A172 (cell line): ENCODE data around the gene CAMTA1. TPM values are rescaled to one million over a fixed set of nuclear protein-coding genes. Genes with fewer than 3 reads are reported as not detected.

ENCODE experiments used
- DNase-seq: peaks from one replicate; pipeline ENCODE4 v3.0.0-alpha.2; 2015; ENCODE audit warnings: low spot score
- total RNA-seq: library from RNA; depleted of rRNA; stranded (reverse); fragments of >200 nt; shearing (Covaris generic); gene quantifications from 2 replicates; pipeline ENCODE4 v1.2.3, GENCODE V29; 2014

CAMTA1 gene
- total RNA-seq, 1 experiment from 2014 or later = 97.5 TPM

- no peak for DNase-seq
Observed at GRCh38 chr1:7076117-7076516, 290.9 kb downstream of the CAMTA1 start.

DNA sequence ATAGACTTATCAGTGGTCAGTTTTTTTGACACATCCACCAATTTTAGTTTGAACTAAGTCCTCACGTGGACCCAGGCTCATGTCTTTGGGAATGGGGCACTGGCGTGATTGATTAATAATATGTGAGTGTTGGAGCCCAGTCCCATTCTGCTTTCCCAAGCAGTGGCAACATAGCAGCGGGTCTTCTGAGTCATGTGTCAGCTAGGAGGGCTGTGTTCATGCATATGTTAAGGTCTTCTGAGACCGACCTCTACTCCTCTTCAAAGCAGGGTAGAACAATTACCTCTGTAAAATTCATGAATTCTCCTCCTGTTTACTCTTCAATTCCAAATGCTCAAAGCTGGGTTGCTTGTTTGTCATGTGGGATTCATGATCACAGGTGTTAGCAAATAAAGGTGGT lies 291.3 kb downstream of the CAMTA1 start:
- DNase-seq = no peak

DNA sequence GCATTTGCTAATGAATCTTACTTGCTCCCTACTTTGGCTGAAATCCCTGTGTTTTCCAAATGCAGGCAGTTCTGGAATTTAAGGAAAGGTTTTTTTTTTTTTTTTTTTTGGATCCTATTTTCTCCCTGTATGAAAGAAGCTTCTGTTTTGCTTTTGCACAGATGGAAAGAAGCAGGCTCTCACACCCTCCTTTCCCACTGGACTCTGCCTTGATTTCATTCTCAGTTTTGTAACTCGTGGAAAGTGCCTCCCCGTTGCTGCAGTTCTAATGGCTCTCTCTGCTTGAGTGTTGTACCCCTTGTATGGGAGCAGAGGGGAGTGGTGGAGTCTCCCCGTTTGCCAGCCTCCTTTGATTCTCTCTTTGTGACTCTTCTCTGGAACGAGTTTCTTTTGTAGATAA lies 291.9 kb downstream of the CAMTA1 start:
- DNase-seq = no peak

DNA sequence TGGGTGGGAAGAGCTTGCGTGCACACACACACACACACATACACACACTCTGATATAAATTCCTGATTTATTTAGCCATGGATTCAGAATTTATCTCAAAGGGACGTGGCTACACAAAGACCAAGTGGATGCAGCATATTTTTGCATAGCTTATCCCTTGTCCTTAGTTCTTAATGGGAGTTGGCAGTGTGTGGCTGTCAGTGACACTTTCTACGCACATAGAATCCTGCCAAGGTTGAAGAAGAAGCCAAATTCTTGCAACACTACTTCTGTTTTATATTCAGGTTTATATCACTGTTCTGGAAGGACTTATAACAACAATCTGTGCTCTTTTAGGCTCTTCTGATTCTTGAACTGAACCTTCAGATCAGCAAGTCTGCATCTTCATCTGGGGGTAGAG lies 292.7 kb downstream of the CAMTA1 start:
- no peak for DNase-seq

DNA sequence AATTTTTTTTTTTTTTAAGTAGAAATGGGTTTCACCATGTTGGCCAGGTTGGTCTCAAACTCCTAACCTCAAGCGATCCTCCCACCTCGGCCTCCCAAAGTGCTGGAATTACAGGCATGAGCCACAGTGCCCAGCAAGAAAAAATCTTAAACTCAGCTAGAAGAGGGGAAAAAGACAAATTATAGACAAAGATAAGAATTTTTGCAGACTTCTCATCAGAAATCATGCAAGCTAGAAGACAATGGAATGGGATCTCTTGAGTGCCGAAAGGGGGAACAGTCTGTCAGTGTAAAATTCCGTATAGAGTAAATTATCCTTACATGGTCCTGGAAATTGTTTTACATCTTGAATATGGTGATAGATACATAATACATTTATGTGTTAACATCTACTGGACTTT lies 294.4 kb downstream of the CAMTA1 start:
- no peak for DNase-seq

- DNase-seq = no peak
Observed at GRCh38 chr1:7084232-7084894, 299.1 kb downstream of the CAMTA1 start.

DNA sequence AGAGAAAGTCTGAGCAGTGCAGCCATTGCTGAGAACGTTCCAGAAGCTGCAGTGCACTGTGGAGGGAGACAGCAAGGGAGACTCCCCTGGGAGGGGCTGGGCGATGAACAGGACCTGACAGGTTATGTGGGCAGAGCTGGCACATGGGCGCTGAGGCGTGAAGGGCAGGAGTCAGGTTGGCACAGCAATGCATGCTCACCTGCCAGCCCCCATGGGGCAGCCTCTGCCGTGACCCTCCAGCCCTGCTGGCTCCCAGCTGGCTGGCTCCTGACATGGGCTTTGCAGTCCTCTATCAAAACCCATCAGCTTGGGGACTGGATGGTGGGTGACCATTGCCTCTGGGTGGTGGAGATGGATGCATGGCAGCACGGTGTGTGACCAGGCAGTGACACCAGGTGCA lies 300.3 kb downstream of the CAMTA1 start:
- no peak for DNase-seq

GRCh38 chr1:7086106-7086505 lies 300.9 kb downstream of the CAMTA1 start:
- DNase-seq = no peak

- DNase-seq = no peak
Observed at GRCh38 chr1:7087888-7088287, 302.6 kb downstream of the CAMTA1 start.

DNA sequence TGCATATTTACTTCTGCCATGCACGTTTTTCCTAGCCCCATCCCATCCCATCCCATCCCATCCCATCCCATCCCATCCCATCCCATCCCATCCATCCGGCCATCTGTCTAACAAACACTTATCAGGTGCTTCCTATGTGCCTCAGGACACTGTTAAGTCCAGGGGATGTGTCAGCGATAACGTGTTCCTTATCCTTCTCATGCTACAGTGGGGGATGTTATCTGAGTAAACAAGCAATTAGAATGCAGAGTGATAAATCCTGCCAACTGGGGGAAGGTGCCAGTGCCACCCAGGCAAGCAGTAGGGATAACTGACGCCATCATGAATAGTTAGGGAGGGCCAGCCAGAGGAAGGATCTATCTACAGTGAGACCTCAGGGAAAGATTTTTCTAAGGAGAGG lies 304.2 kb downstream of the CAMTA1 start:
- DNase-seq = no peak

DNA sequence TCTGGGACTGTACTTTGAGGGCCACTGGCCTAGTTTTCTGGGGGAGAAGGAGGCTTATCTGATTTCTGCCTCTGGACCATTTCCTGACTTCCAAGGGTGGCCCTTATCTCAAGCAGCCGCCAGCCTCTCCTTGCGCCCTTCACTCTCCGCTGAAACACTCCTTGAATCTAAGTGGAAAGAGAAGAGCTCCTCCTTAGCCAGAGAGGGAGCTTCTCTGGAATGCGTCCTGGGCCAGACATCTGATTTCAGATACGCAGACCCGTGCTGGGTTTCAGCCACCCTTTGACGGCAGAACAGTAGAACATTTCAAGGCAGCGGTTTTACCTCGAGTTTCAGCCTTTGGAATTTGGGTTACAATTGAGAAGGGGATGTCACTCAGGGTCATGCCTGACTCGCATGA lies 308.0 kb downstream of the CAMTA1 start:
- no peak for DNase-seq

DNA sequence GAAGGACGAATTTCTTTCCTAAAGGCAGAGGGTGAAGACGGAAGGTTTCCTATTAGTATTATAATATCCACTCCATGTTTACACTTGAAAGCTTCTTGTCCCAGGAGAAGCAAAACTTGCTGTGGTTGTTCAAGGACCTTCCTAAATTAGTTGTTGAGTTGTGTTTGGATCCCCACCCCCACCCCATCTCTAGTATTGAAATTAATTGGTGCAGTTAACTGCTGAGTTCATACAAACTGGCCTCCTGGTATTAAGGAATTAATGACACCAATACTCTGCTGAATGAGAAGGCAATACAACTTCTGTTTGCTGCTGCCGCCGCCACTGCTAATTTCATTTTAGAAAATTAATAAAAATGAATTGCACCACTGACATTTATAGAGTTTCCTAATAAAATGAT lies 308.8 kb downstream of the CAMTA1 start:
- DNase-seq = no peak

- no peak for DNase-seq
Observed at GRCh38 chr1:7094509-7094908, 309.3 kb downstream of the CAMTA1 start.

- no peak for DNase-seq
Observed at GRCh38 chr1:7095343-7095964, 310.2 kb downstream of the CAMTA1 start.

GRCh38 chr1:7097938-7098592 lies 312.8 kb downstream of the CAMTA1 start:
- DNase-seq = no peak

- DNase-seq = no peak
Observed at GRCh38 chr1:7098641-7099040, 313.4 kb downstream of the CAMTA1 start.

GRCh38 chr1:7100479-7100878 lies 315.2 kb downstream of the CAMTA1 start:
- DNase-seq = no peak

GRCh38 chr1:7101187-7101586 lies 315.9 kb downstream of the CAMTA1 start:
- DNase-seq = no peak

GRCh38 chr1:7103361-7103782 lies 318.1 kb downstream of the CAMTA1 start:
- DNase-seq = no peak

GRCh38 chr1:7103874-7104273 lies 318.6 kb downstream of the CAMTA1 start:
- DNase-seq = no peak

GRCh38 chr1:7104339-7104738 lies 319.1 kb downstream of the CAMTA1 start:
- DNase-seq = no peak

DNA sequence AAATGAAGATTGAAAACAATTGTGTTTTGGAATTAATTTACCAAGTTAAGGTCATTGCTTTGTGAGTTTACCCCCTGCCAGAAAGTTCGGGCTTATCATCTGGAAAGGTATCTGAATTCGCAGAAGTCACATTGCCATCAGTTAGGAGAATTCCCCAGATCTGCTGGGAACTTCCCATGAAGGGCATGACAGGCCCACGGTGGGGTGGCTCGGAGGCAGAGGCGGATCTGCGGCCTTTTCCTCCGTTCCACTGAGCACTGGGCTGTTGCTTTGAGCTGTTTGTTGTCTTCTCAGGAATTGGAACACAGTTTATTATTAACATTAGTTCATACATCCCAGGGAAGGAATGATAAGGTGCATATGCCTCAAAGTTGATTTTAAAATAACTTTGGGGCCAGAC lies 320.0 kb downstream of the CAMTA1 start:
- DNase-seq = no peak

- DNase-seq = no peak
Observed at GRCh38 chr1:7106442-7107108, 321.3 kb downstream of the CAMTA1 start.
